BLaER1 treated with 17β-estradiol and CSF1 and Interleukin-3, amounts not matched to agents 10 nM and 100 nM (cell line): Measurements from ENCODE around the gene ADK.
A peak's percentile ranks its signal among the peaks of the same experiment; 100 is the strongest.
"Not testable (repeated sequence)": the region's sequence is repeated elsewhere in the genome, so short reads cannot be mapped to it uniquely, and the experiment has no call there.

Experiments
- H3K27ac ChIP-seq, 11 experiments: shearing (Covaris generic); formaldehyde crosslinking; 2 replicates each; pipeline ENCODE4 v1.8.1; 2022
- H3K27me3 ChIP-seq, 11 experiments: shearing (Covaris generic); formaldehyde crosslinking; 2 replicates each; pipeline ENCODE4 v1.8.1; 2022
- H3K36me3 ChIP-seq, 11 experiments: shearing (Covaris generic); formaldehyde crosslinking; 2 replicates each; pipeline ENCODE4 v1.8.1; 2022
- H3K4me1 ChIP-seq, 10 experiments: shearing (Covaris generic); formaldehyde crosslinking; 2 replicates each; pipeline ENCODE4 v1.8.1; 2022
- H3K4me2 ChIP-seq, 11 experiments: shearing (Covaris generic); formaldehyde crosslinking; 2 replicates each; pipeline ENCODE4 v1.8.1; 2022
- H3K4me3 ChIP-seq, 10 experiments: shearing (Covaris generic); formaldehyde crosslinking; 2 replicates each; pipeline ENCODE4 v1.8.1; 2022
- H3K9ac ChIP-seq, 11 experiments: shearing (Covaris generic); formaldehyde crosslinking; 2 replicates each; pipeline ENCODE4 v1.8.1; 2022
- H3K9me3 ChIP-seq, 11 experiments: shearing (Covaris generic); formaldehyde crosslinking; replicated peaks in 1 of 11; 2 replicates each; pipeline ENCODE4 v1.8.1; 2022
- H4K20me1 ChIP-seq, 11 experiments: shearing (Covaris generic); formaldehyde crosslinking; 2 replicates each; pipeline ENCODE4 v1.8.1; 2022
- Cebpa-rat ChIP-seq, 11 experiments: shearing (Covaris generic); IDR thresholded peaks; 2 replicates each; pipeline ENCODE4 v1.8.1; 2022

ADK gene

DNA sequence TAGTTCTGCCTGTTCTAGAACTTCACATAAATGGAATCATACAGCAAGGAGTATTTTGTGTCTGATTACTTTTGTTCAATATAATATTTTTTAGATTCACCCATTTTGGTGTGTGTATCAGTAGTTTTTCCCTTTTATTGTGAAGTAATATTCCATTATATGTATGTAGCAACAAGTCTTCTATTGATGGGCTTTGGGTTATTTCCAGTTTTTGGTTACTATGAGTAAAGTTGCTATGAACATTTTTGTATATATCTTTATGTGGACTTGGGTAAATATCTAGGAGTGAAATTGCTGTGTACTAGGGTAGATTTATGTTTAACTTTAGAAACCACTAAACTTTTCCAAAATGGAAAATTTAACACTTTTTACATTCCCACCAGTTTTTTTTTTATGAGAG, 35.7 kb downstream of the ADK start:
- peaks cover 0 to 96% (median 24%) of the 10 kb centered on the region in 11 experiments; a peak in 15 of 22 replicates for H4K20me1 ChIP-seq
- no peak for TF ChIP-seq Cebpa-rat (IDR thresholded peaks at IDR 0.05)
- H3K4me1 ChIP-seq: peaks cover 18 to 38% (median 29%) of the 10 kb centered on the region in 10 experiments
- no peak overlapping the region for H3K9ac ChIP-seq
- no peak overlapping the region for H3K4me2 ChIP-seq
- H3K9me3 ChIP-seq: no peaks in the 10 kb centered on the region
- H3K36me3 ChIP-seq: peaks cover 0 to 24% (median 3%) of the 10 kb centered on the region in 11 experiments; a peak in 3 of 22 replicates
- no peak overlapping the region for H3K27ac ChIP-seq
- H3K4me3 ChIP-seq: no peak overlapping the region
- H3K27me3 ChIP-seq: no peaks in the 10 kb centered on the region

DNA sequence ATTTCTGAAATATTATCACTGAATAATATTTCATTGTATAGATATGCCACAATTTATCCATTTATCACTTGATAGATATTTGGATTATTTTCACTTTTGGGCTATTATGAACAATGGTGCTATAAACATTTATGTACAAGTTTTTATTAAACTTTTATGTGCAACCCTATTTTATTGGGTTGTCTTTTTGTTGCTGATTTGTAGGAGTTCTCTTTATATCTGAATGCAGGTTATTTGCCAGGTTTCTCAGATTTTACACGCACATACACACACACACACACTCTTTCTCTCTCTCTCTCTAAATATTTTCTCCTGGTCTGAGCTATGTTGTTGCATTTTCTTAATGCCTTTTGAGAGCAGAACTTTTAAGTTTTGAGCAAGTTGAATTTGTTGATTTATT, 36.2 kb downstream of the ADK start:
- Histone ChIP-seq H3K4me2 (no peak overlapping the region), H3K36me3 (peaks cover 0 to 26% (median 3%) of the 10 kb centered on the region in 11 experiments; a peak in 3 of 22 replicates), H3K27ac (no peak overlapping the region), H3K4me1 (peaks cover 20 to 40% (median 32%) of the 10 kb centered on the region in 10 experiments), H4K20me1 (peaks cover 0 to 96% (median 24%) of the 10 kb centered on the region in 11 experiments; a peak in 15 of 22 replicates), H3K4me3 (no peak overlapping the region), H3K9ac (no peak overlapping the region), H3K9me3 (no peaks in the 10 kb centered on the region), H3K27me3 (no peaks in the 10 kb centered on the region)
- no peak for TF ChIP-seq Cebpa-rat (IDR thresholded peaks at IDR 0.05)

DNA sequence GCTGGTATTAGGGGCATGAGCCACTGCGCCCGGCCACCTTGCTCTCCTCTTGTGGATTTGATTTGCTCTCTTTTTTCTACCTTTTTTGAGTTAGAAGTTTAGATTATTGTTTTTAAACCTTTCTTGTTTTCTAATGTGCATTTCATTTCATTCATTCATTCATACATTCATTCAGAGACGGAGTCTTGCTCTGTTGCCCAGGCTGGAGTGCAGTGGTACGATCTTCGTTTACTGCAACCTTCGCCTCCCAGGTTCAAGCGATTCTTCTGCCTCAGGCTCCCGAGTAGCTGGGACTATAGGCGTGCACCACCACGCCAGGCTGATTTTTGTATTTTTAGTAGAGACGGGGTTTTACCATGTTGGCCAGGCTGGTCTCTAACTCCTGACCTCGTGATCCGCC, 37.6 kb downstream of the ADK start:
- not testable (repeated sequence) for H3K27ac ChIP-seq

DNA sequence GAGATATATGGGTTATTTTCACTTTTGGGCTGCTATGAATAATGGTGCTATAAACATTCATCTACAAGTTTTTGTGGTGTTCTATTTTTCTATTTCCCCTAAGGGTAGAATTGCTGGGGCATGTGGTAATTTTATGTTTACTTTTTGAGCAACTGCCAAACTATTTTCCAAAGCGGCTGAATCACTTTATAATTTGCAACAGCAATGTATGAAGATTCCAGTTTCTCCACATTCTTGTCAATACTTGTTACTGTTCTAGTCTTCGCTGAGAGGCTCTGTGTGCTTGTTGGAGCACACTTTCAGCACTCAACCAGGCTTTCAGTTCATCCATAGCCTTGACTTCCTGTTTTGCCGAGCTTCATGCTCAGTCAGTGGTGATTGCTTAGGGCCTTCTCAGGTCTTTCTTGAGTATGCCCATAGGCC, 39.0 kb downstream of the ADK start:
- Histone ChIP-seq H3K4me2 (peak overlapping the region; percentile 48 to 80 (median 66)), H3K9me3 (no peaks in the 10 kb centered on the region), H3K9ac (peak overlapping the region; percentile 4 to 61 (median 40); a peak in 18 of 22 replicates), H3K4me3 (peak overlapping the region in 1 of 10 experiments; percentile 19; a peak in 2 of 20 replicates), H3K27me3 (no peaks in the 10 kb centered on the region), H3K36me3 (peaks cover 0 to 10% (median 0%) of the 10 kb centered on the region in 11 experiments; a peak in 2 of 22 replicates), H3K4me1 (peaks cover 24 to 45% (median 38%) of the 10 kb centered on the region in 10 experiments), H4K20me1 (peaks cover 0 to 92% (median 25%) of the 10 kb centered on the region in 11 experiments; a peak in 15 of 22 replicates), H3K27ac (peak overlapping the region; percentile 41 to 74 (median 61); a peak in 19 of 22 replicates)
- no peak for TF ChIP-seq Cebpa-rat (IDR thresholded peaks at IDR 0.05)

More for the DNA sequence above, 37.6 kb downstream of the ADK start:
- not testable (repeated sequence) for H3K9ac ChIP-seq, H3K9me3 ChIP-seq, H3K4me3 ChIP-seq, H3K27me3 ChIP-seq
- Histone ChIP-seq H3K4me2 (peak overlapping the region in 1 of 11 experiments; percentile 67; a peak in 1 of 22 replicates), H4K20me1 (peaks cover 0 to 93% (median 19%) of the 10 kb centered on the region in 11 experiments; a peak in 14 of 22 replicates), H3K4me1 (peaks cover 24 to 45% (median 38%) of the 10 kb centered on the region in 10 experiments), H3K36me3 (peaks cover 0 to 18% (median 0%) of the 10 kb centered on the region in 11 experiments; a peak in 3 of 22 replicates)

DNA sequence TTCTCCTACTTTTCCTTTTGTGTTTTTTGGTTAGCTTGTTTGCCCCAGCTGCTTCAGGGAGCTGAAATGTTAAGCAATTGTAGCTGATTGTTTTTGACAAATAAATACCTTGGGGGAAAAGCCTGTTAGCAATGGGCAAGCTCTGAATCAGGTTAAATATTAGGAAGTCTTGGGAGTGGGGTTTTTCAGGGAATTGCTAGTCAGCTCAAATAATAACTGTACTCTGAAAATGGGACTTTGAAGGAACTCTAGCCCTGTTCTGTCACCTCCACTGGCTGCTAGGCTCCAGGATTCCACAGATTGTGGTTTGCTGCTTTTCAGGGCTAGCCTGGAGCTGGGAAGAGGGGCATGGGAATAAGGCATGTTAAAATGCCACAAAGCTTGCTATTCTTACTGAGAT, 39.5 kb downstream of the ADK start:
- peaks cover 24 to 45% (median 38%) of the 10 kb centered on the region in 10 experiments for H3K4me1 ChIP-seq
- TF ChIP-seq Cebpa-rat (IDR thresholded peaks at IDR 0.05): no peak
- peak overlapping the region; percentile 4 to 61 (median 40); a peak in 19 of 22 replicates for H3K9ac ChIP-seq

DNA sequence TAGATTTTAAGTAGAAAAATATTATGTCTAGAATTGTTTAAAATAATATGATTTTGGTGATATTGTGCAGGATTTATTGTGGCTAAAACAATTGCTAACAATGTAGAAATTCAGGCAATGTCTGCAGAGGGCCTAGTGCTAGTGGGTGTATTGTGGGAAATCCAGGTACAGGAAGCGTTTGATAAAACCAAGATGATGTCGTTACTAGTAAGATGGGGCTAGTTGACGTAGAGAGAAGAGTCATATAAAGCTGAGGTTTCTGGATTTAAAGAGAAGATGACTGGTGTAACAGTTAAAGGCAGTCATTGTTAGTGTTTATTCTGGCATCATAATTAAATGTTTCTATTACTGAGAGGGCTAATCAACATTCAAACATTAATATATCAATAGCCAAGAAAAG, 43.5 kb downstream of the ADK start:
- Histone ChIP-seq H3K27me3 (no peaks in the 10 kb centered on the region), H3K9me3 (0 out of 22 replicates have a peak, but pooled peaks cover 0 to 4% (median 0%) of the 10 kb centered on the region in 11 experiments), H3K4me1 (peaks cover 22 to 33% (median 30%) of the 10 kb centered on the region in 10 experiments), H3K36me3 (peaks cover 0 to 18% (median 5%) of the 10 kb centered on the region in 11 experiments; a peak in 6 of 22 replicates), H3K9ac (no peak overlapping the region), H4K20me1 (peaks cover 0 to 96% (median 38%) of the 10 kb centered on the region in 11 experiments; a peak in 17 of 22 replicates), H3K4me3 (no peak overlapping the region), H3K4me2 (no peak overlapping the region), H3K27ac (no peak overlapping the region)
- TF ChIP-seq Cebpa-rat (IDR thresholded peaks at IDR 0.05): no peak

More for the DNA sequence above, 39.5 kb downstream of the ADK start:
- Histone ChIP-seq H3K4me2 (peak overlapping the region; percentile 48 to 80 (median 66)), H3K27ac (peak overlapping the region; percentile 41 to 74 (median 61); a peak in 20 of 22 replicates), H3K27me3 (no peaks in the 10 kb centered on the region), H3K9me3 (no peaks in the 10 kb centered on the region), H3K36me3 (peaks cover 0 to 12% (median 0%) of the 10 kb centered on the region in 11 experiments; a peak in 4 of 22 replicates), H4K20me1 (peaks cover 0 to 91% (median 28%) of the 10 kb centered on the region in 11 experiments; a peak in 16 of 22 replicates), H3K4me3 (peak overlapping the region in 1 of 10 experiments; percentile 19; a peak in 2 of 20 replicates)

DNA sequence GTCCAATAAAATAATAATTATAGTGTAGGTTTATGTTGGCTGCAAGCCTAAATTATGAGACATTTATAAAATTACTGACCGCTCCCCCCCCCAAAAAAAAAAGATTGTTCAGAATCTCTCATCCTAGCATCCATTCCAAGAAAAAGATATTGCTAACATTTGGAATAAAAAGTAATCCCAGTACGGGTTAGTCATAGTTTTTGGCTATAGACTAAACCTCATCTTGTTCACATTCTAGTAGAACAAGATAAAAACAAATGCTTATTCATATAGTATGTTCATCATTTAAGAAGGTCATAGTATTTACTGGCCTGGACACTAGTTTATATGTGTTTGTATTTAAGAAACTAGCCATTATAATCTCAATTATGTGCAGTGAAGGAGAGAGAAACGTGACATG, 44.0 kb downstream of the ADK start:
- no peak overlapping the region for H3K27ac ChIP-seq
- H3K4me2 ChIP-seq: no peak overlapping the region
- TF ChIP-seq Cebpa-rat (IDR thresholded peaks at IDR 0.05): no peak
- H3K9me3 ChIP-seq: 0 out of 22 replicates have a peak, but pooled peaks cover 0 to 4% (median 0%) of the 10 kb centered on the region in 11 experiments
- peaks cover 0 to 96% (median 40%) of the 10 kb centered on the region in 11 experiments; a peak in 17 of 22 replicates for H4K20me1 ChIP-seq
- no peak overlapping the region for H3K9ac ChIP-seq
- no peak overlapping the region for H3K4me3 ChIP-seq
- H3K36me3 ChIP-seq: peaks cover 0 to 19% (median 8%) of the 10 kb centered on the region in 11 experiments; a peak in 7 of 22 replicates
- no peaks in the 10 kb centered on the region for H3K27me3 ChIP-seq
- peaks cover 18 to 28% (median 25%) of the 10 kb centered on the region in 10 experiments for H3K4me1 ChIP-seq

DNA sequence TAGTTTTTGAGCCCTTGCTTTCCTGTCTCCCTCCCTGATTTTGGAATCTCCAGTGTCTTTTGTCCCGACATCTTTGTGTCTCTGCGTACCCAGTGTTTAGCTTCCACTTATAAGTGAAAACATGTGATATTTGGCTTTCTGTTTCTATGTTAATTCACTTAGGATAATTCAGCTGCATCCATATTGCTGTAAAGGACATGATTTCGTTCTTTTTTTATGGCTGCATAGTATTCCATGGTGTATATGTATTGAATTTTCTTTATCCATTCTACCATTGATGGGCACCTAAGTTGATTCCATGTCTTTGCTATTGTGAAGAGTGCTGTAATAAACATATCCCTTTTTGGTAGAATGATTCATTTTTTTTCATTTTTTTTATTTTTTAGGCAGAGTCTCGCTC, 48.3 kb downstream of the ADK start:
- Histone ChIP-seq H3K27me3 (no peaks in the 10 kb centered on the region), H3K4me1 (no peaks in the 10 kb centered on the region), H3K9ac (no peak overlapping the region), H3K4me2 (no peak overlapping the region), H4K20me1 (peaks cover 0 to 62% (median 30%) of the 10 kb centered on the region in 11 experiments; a peak in 17 of 22 replicates), H3K4me3 (no peak overlapping the region), H3K9me3 (0 out of 22 replicates have a peak, but pooled peaks cover 0 to 4% (median 0%) of the 10 kb centered on the region in 11 experiments), H3K36me3 (peaks cover 20 to 53% (median 37%) of the 10 kb centered on the region in 11 experiments; a peak in 21 of 22 replicates), H3K27ac (no peak overlapping the region)
- no peak for TF ChIP-seq Cebpa-rat (IDR thresholded peaks at IDR 0.05)

DNA sequence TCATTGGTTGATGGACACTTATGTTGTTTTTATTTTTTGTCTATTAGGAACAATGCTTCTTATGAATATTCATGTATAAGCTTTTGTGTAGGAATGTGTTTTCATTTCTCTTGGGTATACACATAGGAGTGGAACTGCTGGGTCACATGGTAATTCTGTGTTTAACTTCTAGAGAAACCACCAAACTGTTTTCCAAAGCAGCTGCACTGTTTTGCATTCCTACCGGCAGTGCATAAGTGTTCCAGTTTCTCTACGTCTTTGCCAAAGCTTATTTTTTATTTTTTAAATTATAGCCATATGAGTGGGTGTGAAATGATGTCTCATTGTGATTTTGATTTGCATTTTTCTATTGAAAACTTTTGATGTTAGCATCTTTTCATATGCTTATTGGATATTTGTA, 51.3 kb downstream of the ADK start:
- peaks cover 28 to 79% (median 53%) of the 10 kb centered on the region in 11 experiments for H3K36me3 ChIP-seq
- peaks cover 0 to 54% (median 27%) of the 10 kb centered on the region in 11 experiments; a peak in 19 of 22 replicates for H4K20me1 ChIP-seq
- H3K27me3 ChIP-seq: no peaks in the 10 kb centered on the region
- no peak for TF ChIP-seq Cebpa-rat (IDR thresholded peaks at IDR 0.05)
- H3K9ac ChIP-seq: no peak overlapping the region
- peaks cover 0 to 4% (median 0%) of the 10 kb centered on the region in 10 experiments; a peak in 3 of 20 replicates for H3K4me1 ChIP-seq
- no peak overlapping the region for H3K27ac ChIP-seq
- H3K9me3 ChIP-seq: 0 out of 22 replicates have a peak, but pooled peaks cover 0 to 4% (median 0%) of the 10 kb centered on the region in 11 experiments
- no peak overlapping the region for H3K4me3 ChIP-seq
- no peak overlapping the region for H3K4me2 ChIP-seq
